NCI-H2227 (cell line): ENCODE measurements around the gene NCOA1.
"Not testable (repeated sequence)": the region's sequence is repeated elsewhere in the genome, so short reads cannot be mapped to it uniquely, and the experiment has no call there.

ENCODE experiments used
- DNase-seq: peaks from one replicate; lab custom pipeline; 2025; ENCODE audit not compliant: unreplicated experiment; lab: John Stamatoyannopoulos, UW

The NCOA1 gene

GRCh38 chr2:24676493-24676892, 185.4 kb downstream of the NCOA1 start:
- no peak for DNase-seq

- not testable (repeated sequence) for DNase-seq
Measured at GRCh38 chr2:24678066-24678465, 187.0 kb downstream of the NCOA1 start.

- DNase-seq, result no peak
Measured at GRCh38 chr2:24680196-24680595, 189.1 kb downstream of the NCOA1 start.

- DNase-seq, result no peak
Measured at GRCh38 chr2:24682304-24682703, 191.2 kb downstream of the NCOA1 start.

GRCh38 chr2:24683408-24683807, 192.4 kb downstream of the NCOA1 start:
- DNase-seq, result no peak

GRCh38 chr2:24690524-24690923, 199.5 kb downstream of the NCOA1 start:
- DNase-seq, result no peak

GRCh38 chr2:24691806-24692205, 200.8 kb downstream of the NCOA1 start:
- DNase-seq, result no peak

- no peak for DNase-seq
Measured at GRCh38 chr2:24697792-24698191, 206.7 kb downstream of the NCOA1 start.

GRCh38 chr2:24702800-24703199, 211.7 kb downstream of the NCOA1 start:
- no peak for DNase-seq

GRCh38 chr2:24704692-24705091, 213.6 kb downstream of the NCOA1 start:
- no peak for DNase-seq

- DNase-seq, result no peak
Measured at GRCh38 chr2:24707143-24707542, 216.1 kb downstream of the NCOA1 start.

- DNase-seq, result no peak
Measured at GRCh38 chr2:24708537-24709152, 217.6 kb downstream of the NCOA1 start.

- DNase-seq, result no peak
Measured at GRCh38 chr2:24710806-24711205, 219.8 kb downstream of the NCOA1 start.

GRCh38 chr2:24711865-24712264, 220.8 kb downstream of the NCOA1 start:
- no peak for DNase-seq

- no peak for DNase-seq
Measured at GRCh38 chr2:24712296-24712695, 221.2 kb downstream of the NCOA1 start.

GRCh38 chr2:24717263-24717951, 226.4 kb downstream of the NCOA1 start:
- DNase-seq, result no peak

GRCh38 chr2:24720310-24720709, 229.3 kb downstream of the NCOA1 start:
- no peak for DNase-seq

- peak; percentile 67 for DNase-seq
Measured at GRCh38 chr2:24721470-24721869, 230.4 kb downstream of the NCOA1 start.

GRCh38 chr2:24722141-24722790, 231.2 kb downstream of the NCOA1 start:
- DNase-seq, result no peak

GRCh38 chr2:24723191-24723590, 232.1 kb downstream of the NCOA1 start:
- DNase-seq, result no peak

GRCh38 chr2:24723665-24724064, 232.6 kb downstream of the NCOA1 start:
- no peak for DNase-seq

- no peak for DNase-seq
Measured at GRCh38 chr2:24724111-24724775, 233.2 kb downstream of the NCOA1 start.
